Fibroblast of mammary gland (primary cell): ENCODE measurements around the gene PLA2G4F.

ENCODE experiments used
- DNase-seq: peaks from one replicate; pipeline ENCODE4 v3.0.0-alpha.2; 2010; ENCODE audit warnings: low read depth
- H3K4me3 ChIP-seq: 2 replicates; pipeline ENCODE4 v1.5.1; 2011; ENCODE audit warnings: low read depth, mild to moderate bottlenecking, low read length, moderate library complexity; ENCODE audit not compliant: control insufficient read depth
- TF ChIP-seq, protein P1 (sequence below): conservative IDR thresholded peaks from 2 replicates; pipeline ENCODE4 v1.5.1; 2011; ENCODE audit warnings: low read depth, low read length, inconsistent platforms; ENCODE audit not compliant: control insufficient read depth, insufficient read depth

Gene PLA2G4F

DNA sequence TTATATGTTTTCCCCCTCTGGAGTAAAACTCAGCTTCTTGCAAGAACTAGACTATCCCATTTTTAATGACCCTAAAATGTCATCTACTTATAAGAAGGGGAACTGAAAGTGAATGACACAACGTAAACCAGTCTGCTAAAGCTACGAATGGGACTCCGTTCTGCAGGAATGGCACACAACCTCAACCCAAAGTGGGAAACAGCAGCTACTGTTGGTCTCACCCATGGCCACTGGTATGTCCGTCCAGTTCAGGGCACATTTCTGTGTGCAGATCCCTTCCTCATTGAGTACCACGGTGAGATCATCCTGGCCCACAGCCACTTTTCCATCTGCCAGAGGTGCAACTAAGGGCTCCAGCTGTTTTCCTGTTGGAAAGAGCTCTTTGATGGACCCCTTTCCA lies 27.9 kb upstream of the PLA2G4F start:
- DNase-seq: peak; percentile 5
- TF ChIP-seq, protein P1, sequence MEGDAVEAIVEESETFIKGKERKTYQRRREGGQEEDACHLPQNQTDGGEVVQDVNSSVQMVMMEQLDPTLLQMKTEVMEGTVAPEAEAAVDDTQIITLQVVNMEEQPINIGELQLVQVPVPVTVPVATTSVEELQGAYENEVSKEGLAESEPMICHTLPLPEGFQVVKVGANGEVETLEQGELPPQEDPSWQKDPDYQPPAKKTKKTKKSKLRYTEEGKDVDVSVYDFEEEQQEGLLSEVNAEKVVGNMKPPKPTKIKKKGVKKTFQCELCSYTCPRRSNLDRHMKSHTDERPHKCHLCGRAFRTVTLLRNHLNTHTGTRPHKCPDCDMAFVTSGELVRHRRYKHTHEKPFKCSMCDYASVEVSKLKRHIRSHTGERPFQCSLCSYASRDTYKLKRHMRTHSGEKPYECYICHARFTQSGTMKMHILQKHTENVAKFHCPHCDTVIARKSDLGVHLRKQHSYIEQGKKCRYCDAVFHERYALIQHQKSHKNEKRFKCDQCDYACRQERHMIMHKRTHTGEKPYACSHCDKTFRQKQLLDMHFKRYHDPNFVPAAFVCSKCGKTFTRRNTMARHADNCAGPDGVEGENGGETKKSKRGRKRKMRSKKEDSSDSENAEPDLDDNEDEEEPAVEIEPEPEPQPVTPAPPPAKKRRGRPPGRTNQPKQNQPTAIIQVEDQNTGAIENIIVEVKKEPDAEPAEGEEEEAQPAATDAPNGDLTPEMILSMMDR: no peak
- H3K4me3 ChIP-seq: no peak overlapping the region

DNA sequence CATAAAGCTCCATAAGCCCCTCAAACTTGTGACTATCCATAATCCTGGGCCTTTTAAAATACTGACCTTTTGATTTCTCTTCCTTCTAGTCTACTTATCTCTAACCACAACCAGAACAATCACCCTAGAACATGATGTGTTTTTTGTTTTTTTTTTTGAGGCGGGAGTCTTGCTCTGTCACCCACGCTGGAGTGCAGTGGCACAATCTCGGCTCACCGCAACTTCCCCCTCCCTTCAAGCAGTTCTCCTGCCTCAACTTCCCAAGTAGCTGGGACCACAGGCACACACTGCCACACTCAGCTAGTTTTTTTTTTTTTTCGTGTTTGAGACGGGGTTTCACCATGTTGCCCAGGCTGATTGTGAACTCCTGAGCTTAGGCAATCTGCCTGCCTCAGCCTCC lies 26.5 kb upstream of the PLA2G4F start:
- DNase-seq: no peak
- TF ChIP-seq, protein P1: no peak
- H3K4me3 ChIP-seq: no peak overlapping the region

DNA sequence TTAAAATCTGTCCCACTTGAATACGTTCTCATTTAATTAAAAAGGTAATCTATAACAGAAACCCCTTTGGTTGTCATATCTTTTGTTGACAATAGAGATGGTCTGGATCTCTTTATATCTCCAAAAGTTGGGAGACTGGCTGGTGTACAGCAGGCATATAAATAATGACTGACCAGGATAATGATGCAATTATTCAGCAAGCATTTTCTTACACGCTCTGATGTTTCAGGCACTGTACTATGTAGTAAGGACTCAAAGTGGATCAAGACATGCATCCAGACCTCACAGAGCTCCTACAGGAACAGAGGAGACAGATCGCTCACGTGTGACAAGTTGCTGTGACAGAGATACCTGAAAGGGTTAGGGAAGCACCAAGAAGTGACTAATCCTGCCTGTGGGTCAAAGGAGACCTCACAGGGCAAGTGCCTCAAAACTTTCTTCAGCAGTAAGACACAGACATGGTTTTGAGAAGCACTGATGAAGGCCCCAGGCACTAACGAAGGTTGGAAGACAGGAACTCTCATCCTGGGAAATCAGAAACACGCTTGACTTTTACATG lies 26.0 kb upstream of the PLA2G4F start:
- TF ChIP-seq, protein P1: no peak
- no peak for DNase-seq

DNA sequence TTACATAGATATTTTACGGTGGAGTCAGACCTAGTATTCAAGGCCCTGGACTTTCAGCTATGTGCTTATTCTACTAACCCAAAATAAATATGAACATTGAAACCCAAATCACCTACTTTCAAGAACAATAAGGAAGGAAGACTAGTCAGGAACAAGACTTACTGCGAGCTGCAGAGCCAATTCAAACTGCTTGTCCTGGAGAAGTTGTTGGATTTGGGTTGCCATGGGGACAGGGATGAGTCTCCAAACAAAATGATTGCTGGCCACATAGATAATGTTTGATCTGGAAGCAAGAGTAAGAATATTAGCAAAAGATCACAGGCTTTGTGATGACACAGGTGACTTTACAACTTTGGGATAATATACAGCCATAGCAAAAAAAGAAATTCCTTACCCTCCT lies 21.6 kb upstream of the PLA2G4F start:
- TF ChIP-seq, protein P1: no peak
- no peak overlapping the region for H3K4me3 ChIP-seq
- no peak for DNase-seq

More for the DNA sequence above, 26.0 kb upstream of the PLA2G4F start:
- no peak overlapping the region for H3K4me3 ChIP-seq

DNA sequence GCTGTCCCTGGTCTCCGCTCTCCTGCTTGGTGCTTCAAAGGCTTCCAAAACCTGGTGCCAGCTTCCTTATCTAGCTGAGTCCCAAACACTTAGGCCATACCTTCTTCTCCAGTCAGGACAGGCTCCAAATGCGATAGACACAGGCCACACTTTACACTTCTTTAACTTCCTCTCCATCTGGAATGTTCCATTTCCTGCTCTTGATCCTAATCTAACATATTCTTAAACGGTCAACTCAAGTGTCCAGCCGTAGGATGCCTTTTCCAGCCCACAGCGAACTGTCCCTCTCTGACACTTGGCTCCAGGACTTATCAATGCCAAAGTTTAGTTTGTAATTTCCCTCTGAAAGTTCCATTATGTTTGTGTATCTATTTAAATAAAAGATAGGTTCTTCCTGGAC lies 19.2 kb upstream of the PLA2G4F start:
- no peak overlapping the region for H3K4me3 ChIP-seq
- TF ChIP-seq, protein P1: no peak
- DNase-seq: no peak

DNA sequence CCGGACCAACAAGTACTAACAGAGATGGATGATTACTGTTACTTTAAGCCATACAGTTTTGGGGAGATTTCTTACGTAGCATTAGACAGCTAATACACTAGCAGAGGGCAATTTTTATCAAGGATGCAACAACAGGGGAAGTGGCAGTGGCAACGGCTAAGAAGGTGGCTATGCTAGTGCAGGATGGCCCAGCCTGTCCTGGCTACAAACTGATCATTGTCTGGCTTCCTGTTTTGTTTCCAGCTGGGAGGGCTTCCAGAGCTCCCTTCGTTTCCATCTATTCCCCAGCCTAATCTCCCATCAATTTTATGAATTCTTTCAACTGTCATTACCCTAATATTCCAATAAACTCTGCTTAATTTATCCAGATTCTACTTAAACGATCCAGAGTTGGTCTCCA lies 16.0 kb upstream of the PLA2G4F start:
- TF ChIP-seq, protein P1: no peak
- DNase-seq: no peak
- H3K4me3 ChIP-seq: no peak overlapping the region

DNA sequence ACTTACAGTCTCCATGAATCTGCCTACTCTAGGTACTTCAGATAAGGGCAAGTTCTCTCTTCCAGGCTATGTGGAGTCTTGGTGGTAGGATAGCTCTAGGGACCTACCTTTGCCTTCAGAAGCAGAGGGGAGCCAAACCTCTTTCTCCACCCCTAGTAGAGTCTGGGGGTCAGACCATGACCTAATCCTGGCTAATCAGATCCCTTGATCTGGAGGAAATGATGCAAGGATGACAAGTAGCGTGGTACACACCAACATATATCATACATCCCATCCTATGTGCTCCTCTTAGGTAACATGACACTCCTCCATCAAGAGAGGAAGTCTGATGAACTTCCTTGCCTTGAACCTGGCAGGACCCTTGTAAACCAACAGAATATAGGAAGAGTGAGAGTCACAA lies 15.4 kb upstream of the PLA2G4F start:
- TF ChIP-seq, protein P1: no peak
- no peak overlapping the region for H3K4me3 ChIP-seq
- DNase-seq: no peak
